HG03342 (cell line): ENCODE results near the gene BEND6.

Experiments
- ATAC-seq: cut with Tn5 transposase; IDR thresholded peaks from one replicate; pipeline ENCODE4 v1.9.1; 2021; ENCODE audit warnings: mild to moderate bottlenecking, moderate library complexity; ENCODE audit not compliant: unreplicated experiment

The BEND6 gene

GRCh38 chr6:56940463-56940862 is 14.4 kb upstream of the BEND6 start:
- ATAC-seq, result no peak

GRCh38 chr6:56940977-56941376 is 13.9 kb upstream of the BEND6 start:
- ATAC-seq, result no peak

- no peak for ATAC-seq
Measured at GRCh38 chr6:56944661-56945060, 10.2 kb upstream of the BEND6 start.

GRCh38 chr6:56946368-56946767 is 8.5 kb upstream of the BEND6 start:
- no peak for ATAC-seq

- no peak for ATAC-seq
Measured at GRCh38 chr6:56947924-56948323, 7.0 kb upstream of the BEND6 start.

- ATAC-seq, result no peak
Measured at GRCh38 chr6:56949265-56949664, 5.6 kb upstream of the BEND6 start.

- no peak for ATAC-seq
Measured at GRCh38 chr6:56949925-56950495, 4.9 kb upstream of the BEND6 start.

GRCh38 chr6:56951049-56951831 is 3.7 kb upstream of the BEND6 start:
- ATAC-seq, result no peak

- ATAC-seq, result no peak
Measured at GRCh38 chr6:56953597-56954402, 1.1 kb upstream of the BEND6 start.

GRCh38 chr6:56955171-56956155 is 556 bp downstream of the BEND6 start:
- peak; percentile 62 for ATAC-seq

- ATAC-seq, result no peak
Measured at GRCh38 chr6:56956491-56956890, 1.6 kb downstream of the BEND6 start.

- no peak for ATAC-seq
Measured at GRCh38 chr6:56957856-56958255, 2.9 kb downstream of the BEND6 start.

- ATAC-seq, result no peak
Measured at GRCh38 chr6:56958481-56958880, 3.6 kb downstream of the BEND6 start.

GRCh38 chr6:56959094-56959493 is 4.2 kb downstream of the BEND6 start:
- ATAC-seq, result no peak

- ATAC-seq, result no peak
Measured at GRCh38 chr6:56959938-56960337, 5.0 kb downstream of the BEND6 start.

GRCh38 chr6:56961151-56961550 is 6.2 kb downstream of the BEND6 start:
- no peak for ATAC-seq

- no peak for ATAC-seq
Measured at GRCh38 chr6:56962441-56962840, 7.5 kb downstream of the BEND6 start.

- no peak for ATAC-seq
Measured at GRCh38 chr6:56963043-56963442, 8.1 kb downstream of the BEND6 start.

GRCh38 chr6:56963793-56964192 is 8.9 kb downstream of the BEND6 start:
- ATAC-seq, result no peak

- ATAC-seq, result no peak
Measured at GRCh38 chr6:56965126-56965525, 10.2 kb downstream of the BEND6 start.

GRCh38 chr6:56970849-56971248 is 15.9 kb downstream of the BEND6 start:
- no peak for ATAC-seq
